Esophagus squamous epithelium (tissue), 4 donors: Measurements from ENCODE around the gene ADGRG4.

Experiments
- POLR2A ChIP-seq, 4 donors: fragments of 450-650 bp; IDR thresholded peaks; one replicate each; pipeline ENCODE4 v1.6.1; 2017; ENCODE audit warnings: antibody characterized with exemption in 4 of 4, mild to moderate bottlenecking in 4 of 4, moderate library complexity in 3 of 4
- TF ChIP-seq, protein P1 (sequence below), 6 experiments: fragments of 450-650 bp in 4 of 6; fragments of 200-600 bp in 2 of 6; sonication (generic) in 2 of 6; IDR thresholded peaks; one replicate each; pipeline ENCODE4 v1.5.1; 2016 to 2019; ENCODE audit warnings: antibody characterized with exemption in 6 of 6, mild to moderate bottlenecking in 4 of 6, moderate library complexity in 4 of 6

DNA sequence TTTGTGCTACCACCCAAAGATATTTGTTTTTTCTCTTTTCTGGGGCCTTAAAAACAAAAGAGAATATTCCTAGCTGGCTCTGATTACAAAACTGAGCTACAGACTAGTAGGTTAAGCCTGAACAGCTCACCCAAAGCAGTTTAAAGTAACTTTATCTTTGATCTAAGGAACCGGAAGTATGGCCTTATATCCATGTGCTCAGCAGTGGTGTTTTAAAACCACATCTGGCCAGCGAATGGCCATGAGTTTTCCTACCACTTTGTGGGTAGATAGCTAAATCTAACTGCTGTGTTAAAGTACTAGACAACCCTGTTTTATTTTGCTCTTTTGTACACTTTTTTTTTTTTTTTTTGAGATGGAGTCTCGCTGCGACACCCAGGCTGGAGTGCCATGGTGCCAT is 24.6 kb downstream of the ADGRG4 start:
- TF ChIP-seq, protein P1, sequence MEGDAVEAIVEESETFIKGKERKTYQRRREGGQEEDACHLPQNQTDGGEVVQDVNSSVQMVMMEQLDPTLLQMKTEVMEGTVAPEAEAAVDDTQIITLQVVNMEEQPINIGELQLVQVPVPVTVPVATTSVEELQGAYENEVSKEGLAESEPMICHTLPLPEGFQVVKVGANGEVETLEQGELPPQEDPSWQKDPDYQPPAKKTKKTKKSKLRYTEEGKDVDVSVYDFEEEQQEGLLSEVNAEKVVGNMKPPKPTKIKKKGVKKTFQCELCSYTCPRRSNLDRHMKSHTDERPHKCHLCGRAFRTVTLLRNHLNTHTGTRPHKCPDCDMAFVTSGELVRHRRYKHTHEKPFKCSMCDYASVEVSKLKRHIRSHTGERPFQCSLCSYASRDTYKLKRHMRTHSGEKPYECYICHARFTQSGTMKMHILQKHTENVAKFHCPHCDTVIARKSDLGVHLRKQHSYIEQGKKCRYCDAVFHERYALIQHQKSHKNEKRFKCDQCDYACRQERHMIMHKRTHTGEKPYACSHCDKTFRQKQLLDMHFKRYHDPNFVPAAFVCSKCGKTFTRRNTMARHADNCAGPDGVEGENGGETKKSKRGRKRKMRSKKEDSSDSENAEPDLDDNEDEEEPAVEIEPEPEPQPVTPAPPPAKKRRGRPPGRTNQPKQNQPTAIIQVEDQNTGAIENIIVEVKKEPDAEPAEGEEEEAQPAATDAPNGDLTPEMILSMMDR (IDR thresholded peaks at IDR 0.05), result no peak
- no peak for TF ChIP-seq POLR2A (IDR thresholded peaks at IDR 0.05)
